Globus pallidus (tissue), 1 donor: ENCODE measurements around the gene ST6GALNAC6.
"Not testable (repeated sequence)": the region's sequence is repeated elsewhere in the genome, so short reads cannot be mapped to it uniquely, and the experiment has no call there.

ENCODE experiments used
- DNase-seq: peaks from one replicate; pipeline ENCODE4 v3.0.0-alpha.2; 2015; ENCODE audit warnings: low spot score

ST6GALNAC6 gene

DNA sequence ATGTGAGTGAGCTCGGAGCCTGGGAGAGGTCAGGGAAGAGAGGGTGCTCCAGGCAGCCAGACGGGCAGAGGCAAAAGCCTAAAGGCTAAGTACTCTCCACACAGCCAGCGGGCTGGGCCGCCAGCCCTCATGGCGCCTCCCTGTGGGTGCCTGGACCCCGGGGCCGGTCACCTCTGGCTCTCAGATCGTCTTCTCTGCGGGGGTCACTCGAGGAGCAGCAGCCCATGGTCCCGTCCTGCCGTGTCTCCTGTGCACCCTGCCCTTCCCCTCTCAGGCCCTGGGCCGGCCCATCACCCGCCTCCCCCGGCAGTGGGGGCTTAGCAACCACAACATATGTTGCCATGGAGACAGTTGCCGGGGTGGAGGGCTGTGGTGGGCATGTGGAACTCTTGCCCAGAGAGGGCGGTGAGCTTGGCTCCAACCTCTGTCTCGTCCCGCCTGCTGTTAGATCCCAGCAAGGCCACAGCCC is 26.1 kb downstream of the ST6GALNAC6 start:
- DNase-seq: peak; percentile 68

DNA sequence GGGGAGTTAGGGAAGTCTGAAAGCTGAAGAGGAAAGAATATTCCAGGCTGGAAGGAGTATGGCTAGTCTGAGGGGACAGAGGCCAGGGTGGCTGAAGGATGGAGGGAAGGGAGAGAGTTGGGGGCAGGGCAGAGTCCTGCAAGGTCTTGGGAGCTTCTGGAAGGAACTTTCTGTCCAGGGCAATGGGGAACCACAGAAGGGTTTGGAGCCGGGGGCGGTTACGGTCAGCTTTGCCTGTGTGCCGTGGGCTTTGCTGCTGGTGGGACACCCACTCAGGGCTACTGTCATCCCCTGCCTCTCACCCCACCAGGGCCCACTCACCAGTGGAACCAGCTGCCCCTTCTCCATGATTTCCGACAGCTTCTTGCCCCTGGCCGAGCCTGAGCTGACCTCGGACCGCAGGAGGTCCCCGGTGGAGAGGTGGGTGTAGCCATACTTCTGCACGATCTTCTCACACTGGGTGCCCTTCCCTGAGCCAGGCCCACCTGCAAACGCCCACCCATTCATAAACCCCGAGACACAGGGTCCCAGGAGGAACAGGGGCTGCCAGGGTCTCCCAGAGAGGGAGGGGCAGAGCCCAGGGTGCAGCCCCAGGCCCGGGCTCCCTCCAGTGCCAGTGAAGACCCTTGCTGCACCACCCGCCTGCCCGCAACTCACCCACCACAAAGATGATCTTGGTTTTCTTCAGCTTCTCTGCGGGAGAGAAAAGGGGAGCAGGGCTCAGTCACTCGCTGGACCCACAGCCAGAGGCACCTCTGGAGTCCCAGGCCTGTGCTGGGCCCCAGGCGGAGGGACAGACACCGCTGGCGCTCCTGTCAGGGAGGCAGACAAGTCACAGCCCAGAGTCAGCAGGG is 26.8 kb downstream of the ST6GALNAC6 start:
- no peak for DNase-seq

DNA sequence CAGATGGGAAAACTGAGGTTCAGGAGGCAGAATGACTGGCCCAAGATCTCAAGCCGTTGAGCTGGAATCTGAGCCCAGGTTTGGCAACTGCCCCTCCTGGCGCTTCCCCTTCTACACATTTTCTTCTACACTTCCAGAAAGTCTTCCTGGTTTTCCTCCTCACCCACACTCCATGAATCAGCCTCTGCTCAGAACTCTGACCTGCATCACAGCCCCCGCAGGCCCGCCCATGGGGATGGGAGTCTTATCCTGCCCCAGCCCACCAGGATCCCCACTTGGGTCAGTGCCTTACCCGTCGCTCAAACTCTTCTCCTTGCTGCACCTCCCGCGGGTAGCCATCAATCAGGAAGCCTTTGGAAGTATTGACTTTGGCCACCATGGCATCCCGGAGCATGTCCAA is 27.9 kb downstream of the ST6GALNAC6 start:
- DNase-seq: no peak

DNA sequence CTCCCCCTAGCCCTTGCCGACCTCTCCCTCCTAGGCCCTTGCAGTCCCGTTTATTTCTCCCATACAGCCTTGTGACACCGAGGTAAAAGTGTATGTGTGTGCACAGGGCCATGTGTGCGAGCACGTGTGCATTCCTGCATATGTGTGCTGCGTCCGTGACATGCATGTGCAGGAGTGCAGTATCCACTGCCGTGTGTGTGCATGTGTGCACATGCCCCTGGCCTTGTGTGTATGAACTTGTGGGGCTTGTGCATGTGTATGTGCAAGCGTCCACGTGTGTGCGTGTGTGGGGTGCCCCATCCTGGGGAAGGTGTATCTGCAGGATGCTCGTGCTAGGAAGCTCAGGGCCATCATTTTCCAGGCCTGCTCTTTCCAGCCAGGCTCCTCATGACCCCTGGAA is 28.5 kb downstream of the ST6GALNAC6 start:
- no peak for DNase-seq

DNA sequence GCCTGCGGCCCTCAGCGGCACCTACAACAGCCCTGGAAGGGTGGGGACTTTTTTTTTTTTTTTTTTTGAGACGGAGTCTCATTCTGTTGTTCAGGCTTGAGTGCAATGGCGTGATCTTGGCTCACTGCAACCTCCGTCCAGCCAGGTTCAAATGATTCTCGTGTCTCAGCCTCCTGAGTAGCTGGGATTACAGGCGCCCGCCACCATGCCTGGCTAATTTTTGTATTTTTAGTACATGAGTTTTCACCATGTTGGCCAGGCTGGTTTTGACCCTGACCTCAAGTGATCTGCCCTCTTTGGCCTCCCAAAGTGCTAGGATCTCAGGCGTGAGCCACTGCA is 29.3 kb downstream of the ST6GALNAC6 start:
- not testable (repeated sequence) for DNase-seq

DNA sequence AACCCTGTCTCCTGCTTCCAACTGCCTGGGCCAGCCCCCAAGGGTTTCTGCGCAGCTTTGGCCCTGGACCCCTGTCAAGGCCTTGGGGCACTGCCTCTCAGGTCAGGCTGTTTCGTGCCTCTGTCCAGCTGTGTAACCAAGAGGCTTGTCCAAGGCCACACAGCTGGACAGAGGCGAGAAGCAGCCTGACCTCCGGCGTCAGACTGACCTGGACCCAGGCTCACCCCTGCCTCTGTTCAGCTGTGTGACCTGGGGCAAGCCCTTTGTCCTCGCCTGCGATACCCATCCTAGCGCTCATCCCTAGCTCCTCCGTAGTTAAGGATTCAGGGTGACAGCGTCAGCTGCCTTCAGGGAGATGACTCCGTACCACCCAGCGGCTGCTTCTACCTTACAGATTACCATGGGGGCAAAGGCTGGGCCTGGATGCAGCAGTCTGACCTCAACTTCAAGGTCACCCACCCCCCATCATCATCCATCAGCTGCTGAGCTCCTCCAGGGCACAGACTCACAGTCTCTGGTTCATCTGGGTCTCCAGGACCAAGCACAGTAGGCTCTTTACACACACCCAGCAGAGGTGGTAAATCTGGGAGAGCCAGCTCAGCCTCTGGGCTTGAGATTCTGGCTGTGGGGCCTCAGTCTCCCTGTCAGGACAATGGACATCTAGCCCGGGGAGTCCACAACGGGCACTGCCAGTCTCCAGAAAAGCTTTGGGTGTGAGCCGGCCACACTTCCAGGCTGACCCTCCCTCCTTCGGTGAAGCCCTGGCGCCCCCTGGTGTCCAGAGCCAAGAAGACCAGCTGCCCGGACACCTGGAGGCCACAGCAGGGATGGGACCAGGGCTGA is 29.9 kb downstream of the ST6GALNAC6 start:
- DNase-seq: peak; percentile 58

DNA sequence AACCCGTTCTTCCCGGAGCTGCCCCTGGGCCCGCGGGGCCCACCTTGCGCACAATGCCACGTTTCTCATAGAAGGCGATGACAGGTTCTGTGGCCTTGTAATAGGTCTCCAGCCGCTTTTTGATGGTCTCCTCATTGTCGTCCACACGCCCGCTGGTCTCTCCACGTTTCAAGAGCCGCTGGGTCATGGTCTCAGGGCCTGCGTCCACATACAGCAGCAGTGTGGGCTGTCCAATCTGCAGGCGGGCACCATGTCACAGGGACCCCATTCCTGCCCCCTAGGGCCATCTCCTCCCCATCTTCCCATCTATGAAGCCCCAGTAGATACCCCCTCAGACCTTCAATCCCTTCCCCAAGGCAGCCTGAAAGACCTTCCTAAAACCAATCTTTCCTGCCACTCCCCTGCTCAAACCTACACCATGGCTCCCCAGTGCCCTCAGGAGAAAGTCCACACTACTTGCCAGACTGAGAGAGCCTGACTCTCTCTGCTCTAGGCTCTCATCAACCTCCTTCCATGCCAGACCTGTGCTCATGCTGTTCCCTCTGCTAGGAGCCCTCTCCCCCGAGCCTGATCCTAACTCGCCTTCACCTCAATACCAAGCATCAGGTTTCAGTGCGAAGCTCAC is 31.0 kb downstream of the ST6GALNAC6 start:
- no peak for DNase-seq

DNA sequence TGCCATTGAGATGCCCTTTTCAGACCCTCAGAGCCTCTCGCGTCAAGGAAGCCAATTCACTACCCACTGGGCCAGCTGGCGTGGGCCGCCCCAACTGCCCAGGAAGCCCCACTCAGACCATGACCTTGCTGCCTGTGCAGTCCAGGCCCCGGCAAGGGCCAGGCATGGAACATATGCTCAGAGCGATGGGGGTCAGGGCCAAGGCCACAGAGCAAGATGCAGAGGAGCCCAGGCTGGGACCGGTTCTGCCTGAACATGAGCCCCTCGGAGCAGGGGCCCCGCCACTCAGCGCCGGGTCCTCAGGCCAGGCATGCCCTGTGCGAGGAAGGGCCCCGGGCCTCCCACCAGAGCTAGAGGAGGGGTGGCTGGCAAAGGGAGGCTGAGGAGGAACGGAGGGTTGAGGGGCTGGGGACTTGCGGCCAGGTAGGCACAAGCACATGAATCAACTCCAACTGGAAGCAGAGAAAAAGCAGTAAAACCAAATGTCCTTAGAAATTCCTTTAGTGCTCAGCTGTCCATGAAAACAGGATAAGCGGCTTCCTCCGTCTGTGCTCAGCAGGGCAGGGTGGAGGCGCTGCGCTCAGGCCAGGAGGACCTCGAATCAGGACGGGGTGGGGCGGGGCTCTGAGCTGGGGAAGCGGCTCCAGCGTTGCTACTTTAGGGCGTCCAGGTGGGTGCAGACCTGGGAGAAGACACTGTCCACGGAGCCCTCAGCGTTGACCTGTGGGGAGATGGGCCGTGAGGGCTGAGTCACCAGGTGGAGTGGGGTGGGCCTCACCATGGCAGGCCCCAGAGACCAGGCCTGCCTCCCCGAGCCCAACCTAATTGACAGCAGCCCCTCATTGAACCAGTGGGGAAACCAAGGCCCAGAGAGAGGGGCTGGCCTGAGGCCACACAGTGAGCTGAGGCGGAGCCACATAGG is 31.8 kb downstream of the ST6GALNAC6 start:
- no peak for DNase-seq

DNA sequence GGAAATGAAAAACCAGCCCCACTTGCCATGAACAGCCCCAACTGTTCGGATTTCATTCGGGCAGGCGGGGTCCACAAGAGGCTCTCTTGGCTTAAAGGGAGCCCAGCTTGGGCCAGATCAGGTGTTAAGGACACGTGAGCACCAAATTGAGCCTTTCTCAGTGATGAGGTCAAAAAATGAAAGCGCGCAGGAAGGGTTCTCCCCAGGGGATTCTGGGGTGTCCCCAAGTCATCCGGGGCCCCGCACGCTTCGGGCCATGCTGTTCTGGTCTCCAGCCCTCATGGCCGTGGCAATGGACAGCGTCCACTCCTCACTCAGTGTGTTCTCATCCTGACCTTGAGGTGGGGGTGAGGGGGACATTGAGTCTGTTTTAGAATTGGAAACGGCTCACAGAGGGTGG is 32.9 kb downstream of the ST6GALNAC6 start:
- no peak for DNase-seq

DNA sequence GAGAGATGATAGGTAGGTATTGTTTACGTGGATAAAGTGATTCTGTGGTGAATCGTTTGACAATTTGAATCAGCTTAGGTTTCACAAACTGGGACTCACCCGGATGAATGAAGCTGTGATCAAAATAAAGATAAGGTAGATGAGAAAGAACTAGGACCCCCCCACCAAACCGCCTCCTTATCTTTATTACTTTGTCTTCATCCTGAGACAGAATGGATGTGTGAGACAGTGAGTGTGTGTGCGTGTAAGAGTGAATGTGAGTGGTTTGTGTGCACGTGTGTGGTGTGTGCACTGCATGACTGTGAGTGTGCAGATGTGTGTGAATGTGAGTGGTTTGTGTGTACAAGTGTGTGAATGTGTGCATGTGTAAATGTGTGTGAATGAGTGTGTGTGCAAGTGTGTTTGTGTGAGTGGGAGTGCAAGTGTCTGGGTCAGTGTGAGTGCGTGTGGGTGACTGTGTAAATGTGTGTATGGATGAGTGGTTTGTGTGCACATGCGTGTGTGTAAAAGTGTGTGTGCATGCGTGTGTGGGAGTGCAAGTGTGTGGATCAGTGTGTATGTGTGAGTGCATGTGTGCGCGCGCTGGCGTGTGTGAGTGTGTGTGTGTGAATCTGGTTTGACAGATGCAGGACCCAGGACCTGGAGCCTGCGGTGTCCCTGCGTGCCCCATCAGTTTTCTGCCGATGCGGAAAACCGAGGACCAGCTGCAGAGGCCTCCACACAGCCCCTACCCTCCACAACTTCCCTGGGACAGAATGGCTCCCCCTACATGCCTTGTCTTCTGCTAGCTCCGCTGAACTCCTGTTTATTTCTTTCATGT is 33.5 kb downstream of the ST6GALNAC6 start:
- no peak for DNase-seq

DNA sequence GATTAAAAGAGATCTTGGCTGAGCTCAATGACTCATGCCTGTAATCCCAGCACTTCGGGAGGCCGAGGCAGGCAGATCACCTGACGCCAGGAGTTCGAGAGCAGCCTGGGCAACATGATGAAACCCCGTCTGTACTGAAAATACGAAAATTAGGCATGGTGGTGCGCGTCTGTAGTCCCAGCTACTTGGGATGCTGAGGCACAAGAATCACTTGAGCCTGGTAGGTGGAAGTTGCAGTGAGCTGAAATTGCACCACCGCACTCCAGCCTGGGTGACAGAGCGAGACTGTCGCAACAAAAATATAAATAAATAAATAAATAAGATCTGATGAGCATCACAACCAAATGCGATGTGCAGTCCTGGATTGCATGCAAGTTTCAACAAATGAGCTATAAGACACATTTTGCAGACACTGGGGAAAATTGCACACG is 36.2 kb downstream of the ST6GALNAC6 start:
- no peak for DNase-seq

DNA sequence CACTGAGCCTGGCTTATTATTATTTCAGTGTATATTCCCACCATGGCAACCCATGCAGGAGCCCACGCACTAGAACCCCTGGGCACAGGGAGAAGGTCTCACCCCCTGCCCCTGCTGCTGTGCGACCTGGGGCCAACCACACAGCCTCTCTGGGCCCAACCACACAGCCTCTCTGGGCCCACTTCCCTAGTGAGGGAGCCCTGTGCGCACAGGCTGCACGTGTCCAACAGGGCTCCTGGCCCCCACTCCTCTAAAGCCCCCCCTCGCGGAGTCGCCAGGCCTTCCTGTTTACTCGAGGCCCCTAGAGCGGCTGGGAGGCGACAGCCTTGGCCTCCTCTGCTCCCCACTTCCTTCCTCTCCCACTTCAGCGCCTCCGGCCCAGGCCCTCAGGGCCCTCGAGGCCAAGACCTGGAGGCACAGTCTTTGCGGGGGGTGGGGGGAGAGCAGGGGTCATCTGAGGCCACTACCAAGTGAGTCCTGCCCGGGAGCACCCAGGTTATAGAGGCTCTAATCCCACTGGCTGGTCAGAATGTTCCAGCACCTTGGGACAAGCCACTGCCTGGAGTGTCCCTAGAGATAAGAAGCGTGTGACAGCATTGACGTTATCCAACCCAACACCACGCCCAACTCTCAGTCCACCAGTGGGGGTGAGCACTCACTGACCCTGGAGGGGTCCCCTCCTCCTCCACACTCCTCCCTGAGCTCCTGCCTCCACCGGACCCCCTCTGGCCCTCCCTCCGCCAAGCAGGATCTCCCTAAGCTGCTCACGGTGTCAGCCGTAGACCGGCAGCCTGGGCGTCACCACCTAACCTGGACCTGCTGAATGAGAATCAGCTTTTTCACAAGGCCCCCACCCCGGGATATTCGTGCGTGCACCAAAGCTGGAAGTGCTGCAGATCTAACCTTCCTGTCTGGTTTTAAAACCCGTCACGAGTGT is 37.1 kb downstream of the ST6GALNAC6 start:
- DNase-seq: peak; percentile 65

DNA sequence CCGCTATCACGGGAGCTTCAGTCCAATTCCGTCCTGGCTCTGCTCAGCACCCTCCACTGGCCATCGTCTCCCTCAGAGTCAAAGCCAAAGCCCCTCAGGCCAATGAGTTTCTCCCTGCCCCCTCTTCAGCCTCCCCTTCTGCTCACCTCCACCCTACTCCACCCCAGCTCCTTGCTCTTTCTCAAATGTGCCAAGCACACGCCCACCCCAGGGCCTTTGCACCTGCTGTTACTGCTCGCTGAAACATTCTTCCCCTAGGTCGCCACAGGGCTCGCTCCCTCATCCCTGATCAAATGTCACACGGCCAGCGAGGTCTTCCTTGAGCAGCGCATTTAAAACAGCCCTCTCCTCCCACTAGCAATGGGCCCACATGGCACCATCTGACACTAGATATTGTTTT is 38.6 kb downstream of the ST6GALNAC6 start:
- DNase-seq: no peak

DNA sequence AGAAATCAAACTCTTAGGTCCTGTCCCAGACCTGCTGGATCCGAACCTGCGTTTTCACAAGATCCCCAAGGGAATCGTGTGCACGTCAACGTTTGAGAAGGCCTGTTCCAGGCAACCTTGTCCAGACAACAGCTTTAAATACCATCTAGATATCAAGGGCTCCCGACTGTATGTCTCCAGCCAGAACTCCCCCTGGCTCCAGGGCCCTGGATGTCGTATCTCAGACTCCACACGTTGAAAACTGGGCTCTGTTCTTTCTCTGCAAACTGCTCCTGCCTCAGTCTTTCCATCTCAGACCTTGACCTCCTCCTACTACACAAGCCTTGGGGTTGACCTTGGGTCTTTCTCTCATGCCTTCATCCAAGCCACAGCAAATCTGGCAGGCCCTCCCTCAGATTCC is 39.1 kb downstream of the ST6GALNAC6 start:
- DNase-seq: no peak

DNA sequence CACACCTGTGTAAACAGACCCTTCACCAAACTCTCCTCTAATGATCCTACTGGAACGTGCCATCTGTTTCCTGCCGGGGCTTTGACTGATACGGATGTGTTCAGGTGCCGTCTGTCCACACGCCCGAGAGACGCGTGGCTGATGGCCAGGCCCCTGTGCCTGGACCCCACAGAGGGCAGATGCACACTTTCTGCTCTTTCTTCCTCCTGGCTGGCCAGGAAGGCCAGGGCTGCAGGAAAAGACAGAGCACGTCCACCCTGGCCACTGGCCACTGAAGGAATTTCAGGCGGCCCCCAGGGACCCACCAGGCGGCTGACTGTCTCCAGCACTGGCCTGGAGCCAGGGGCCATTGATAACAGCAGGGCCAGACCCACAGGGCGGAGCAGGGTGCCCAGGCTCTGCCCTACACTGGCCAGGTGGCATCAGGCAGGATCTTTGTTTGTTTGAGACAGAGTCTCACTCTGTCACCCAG is 41.3 kb downstream of the ST6GALNAC6 start:
- DNase-seq: no peak

DNA sequence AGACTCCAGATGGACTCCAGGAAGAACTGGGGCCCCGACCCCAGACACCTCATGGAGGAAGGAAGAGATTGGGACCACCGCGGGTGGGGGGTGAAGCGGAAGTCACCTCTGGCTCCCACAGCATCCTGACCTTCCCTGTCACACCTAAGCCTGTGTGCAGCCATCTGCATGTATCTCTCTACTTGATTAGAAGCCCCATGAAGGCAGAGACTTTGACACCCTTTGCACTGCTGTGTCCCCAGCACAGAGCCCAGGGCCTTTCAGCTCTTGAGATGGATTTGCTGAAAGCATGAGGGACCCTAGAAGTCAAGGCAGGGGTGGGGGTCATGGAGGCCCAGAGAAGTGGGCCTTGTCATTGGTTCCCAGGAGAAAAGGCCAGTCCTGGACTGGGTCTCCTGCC is 42.1 kb downstream of the ST6GALNAC6 start:
- DNase-seq: no peak

DNA sequence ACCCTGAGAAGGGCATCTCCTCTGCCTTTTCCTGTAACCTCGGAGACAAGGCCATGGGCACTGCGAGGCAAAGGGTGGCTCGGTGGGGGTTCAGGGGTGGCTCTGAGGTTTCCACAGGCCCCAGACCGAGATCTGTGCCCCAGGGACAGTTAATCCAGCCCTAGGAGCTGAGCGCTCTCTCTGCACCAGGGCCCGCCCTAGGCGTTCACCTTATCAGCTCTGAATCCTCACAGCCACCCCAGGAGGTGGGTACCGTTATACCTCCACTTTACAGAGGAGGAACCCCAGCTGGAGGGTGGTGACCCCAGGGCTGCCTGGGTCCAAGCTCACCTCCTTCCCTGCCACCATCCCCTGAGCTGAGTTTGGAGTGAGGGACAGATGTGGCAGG is 42.7 kb downstream of the ST6GALNAC6 start:
- DNase-seq: no peak

DNA sequence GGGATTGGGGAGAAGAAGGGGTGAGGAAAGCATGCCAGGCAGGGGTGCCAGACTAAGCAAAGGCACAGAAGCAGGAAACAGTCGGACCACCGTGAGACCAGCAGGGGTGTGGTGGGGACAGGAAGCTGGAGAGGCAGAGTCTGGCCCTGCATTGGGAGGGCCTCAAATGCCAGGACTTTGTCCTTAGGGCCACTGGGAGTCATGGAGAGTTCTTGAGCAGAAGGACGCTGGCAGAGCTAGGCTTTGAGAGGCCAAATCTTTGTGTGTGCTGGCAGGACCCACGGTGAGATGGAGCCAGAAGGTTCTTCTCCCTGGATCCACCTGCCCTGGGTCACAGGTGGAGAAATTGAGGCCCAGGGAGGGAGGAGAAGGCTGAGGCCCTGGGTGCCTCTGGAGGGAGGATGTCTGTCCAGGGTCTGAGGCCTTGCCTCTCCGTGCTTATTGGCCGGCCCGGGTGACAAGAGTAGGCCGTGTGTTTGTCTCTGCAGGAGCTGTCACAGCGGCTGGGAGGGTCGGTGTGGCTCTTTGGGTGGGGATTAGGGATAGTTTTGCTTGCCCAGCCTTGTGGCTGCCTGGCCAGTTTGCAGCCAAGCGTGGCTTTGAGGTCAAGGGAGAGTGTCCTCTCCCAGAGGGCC is 43.2 kb downstream of the ST6GALNAC6 start:
- no peak for DNase-seq

DNA sequence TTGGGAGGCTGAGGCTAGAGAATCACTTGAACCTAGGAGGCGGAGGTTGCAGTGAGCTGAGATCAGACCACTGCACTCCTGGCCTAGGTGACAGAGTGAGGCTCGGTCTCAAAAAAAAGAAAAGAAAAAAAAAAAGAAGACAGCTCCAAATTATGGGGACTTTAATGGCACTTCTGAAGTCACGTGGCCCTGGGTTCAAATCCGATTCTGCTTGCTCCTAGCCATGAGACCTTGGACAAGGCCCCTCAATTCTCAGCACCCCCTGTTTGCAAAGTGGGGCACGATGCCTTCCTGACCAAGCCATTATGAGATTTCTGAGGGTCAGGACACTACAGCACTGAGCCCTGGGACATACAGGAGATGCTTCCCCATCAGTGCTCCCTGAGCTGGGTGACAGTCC is 43.9 kb downstream of the ST6GALNAC6 start:
- no peak for DNase-seq
